DMS79 (cell line): ENCODE results near the gene RPF1.
"Not testable (repeated sequence)": the region's sequence is repeated elsewhere in the genome, so short reads cannot be mapped to it uniquely, and the experiment has no call there.

Experiments
- DNase-seq: peaks from one replicate; lab custom pipeline; 2025; lab: John Stamatoyannopoulos, UW

Gene RPF1

GRCh38 chr1:84493747-84494146, 14.7 kb downstream of the RPF1 start:
- DNase-seq = no peak

GRCh38 chr1:84496498-84496897, 17.4 kb downstream of the RPF1 start:
- no peak for DNase-seq

DNA sequence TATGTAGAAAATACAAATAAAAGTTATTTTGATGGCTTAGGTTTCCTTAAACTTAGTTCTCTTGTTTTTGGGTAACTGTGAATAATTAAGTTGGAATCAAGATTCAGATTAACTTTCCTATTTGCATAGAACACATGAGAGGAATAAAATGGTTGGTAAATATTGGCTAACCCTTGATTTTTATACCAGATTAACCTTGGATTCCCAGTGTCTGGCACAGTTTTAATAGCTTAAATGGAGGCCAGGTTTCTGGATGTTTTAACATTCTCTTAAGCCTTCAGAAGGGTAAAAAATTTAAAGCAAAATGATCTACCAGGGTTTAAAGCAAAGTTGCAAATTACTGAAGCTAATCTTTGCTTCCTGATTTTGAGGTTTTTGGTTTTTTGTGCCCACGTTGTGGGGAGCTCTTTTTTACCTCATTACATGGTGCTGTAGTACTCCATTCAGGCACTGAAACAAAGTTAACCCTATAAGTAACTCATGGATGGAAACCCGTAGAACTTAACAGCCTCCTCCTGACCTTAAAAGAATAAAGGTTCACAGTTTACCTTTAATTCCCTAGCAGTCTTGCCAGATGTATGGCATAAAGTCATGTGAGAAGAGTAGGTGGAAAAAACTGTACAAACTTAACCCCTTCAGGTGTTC, 18.7 kb downstream of the RPF1 start:
- DNase-seq = no peak

DNA sequence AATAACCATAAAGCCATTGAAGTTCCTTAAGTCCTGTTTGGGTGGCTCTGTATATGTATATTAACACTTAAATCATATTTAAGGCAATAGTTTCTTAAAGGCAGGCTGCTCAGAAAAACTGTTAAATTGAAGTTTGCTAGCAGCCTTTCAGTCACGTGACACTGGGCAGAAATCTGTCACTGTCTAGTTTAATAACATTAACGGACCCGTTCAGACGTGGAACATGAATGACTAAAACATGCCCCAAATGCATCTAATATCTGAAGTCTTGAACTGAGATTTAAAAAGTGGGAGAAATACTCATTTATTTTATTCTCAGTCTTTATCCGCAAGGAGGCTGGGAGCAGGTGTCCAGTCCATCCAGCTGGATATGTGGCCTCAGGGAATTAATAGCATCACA, 23.9 kb downstream of the RPF1 start:
- no peak for DNase-seq

GRCh38 chr1:84504580-84505492, 25.8 kb downstream of the RPF1 start:
- DNase-seq = no peak

GRCh38 chr1:84505493-84506001, 26.5 kb downstream of the RPF1 start:
- peak; percentile 35 for DNase-seq

GRCh38 chr1:84506002-84506728, 27.1 kb downstream of the RPF1 start, which contains the start of the genes GNG5 and SPATA1:
TSS of gene GNG5 (minus strand) at chr1:84506581. CDS start at chr1:84506091, 490 bp downstream.
TSS of gene SPATA1 (plus strand) at chr1:84506386. CDS start at chr1:84516360, 9,974 bp downstream.
- DNase-seq = peak; percentile 85

- DNase-seq = no peak
These were observed 27.8 kb downstream of the RPF1 start for GRCh38 chr1:84506729-84507453.

DNA sequence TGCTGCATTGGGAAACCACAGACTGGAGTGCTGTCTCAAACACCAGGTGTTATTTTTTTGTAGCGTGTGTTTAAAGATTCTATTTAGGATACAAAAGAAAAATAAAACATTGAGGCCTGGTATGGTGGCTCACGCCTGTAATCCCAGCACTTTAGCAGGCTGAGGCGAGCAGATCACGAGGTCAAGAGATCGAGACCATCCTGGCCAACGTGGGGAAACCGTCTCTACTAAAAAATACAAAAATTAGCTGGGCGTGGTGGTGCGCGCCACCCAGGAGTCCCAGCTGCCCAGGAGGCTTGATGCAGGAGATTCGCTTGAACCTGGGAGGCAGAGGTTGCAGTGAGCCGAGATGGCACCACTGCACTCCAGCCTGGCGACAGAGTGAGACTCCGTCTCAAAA, 28.8 kb downstream of the RPF1 start:
- not testable (repeated sequence) for DNase-seq

GRCh38 chr1:84508510-84508909, 29.4 kb downstream of the RPF1 start:
- DNase-seq = no peak

- DNase-seq = no peak
These were observed 30.0 kb downstream of the RPF1 start for GRCh38 chr1:84509029-84509428.

GRCh38 chr1:84510165-84510564, 31.1 kb downstream of the RPF1 start:
- DNase-seq = no peak

- DNase-seq = no peak
These were observed 31.6 kb downstream of the RPF1 start for GRCh38 chr1:84510668-84511067.

GRCh38 chr1:84524590-84524989, 45.5 kb downstream of the RPF1 start:
- no peak for DNase-seq

GRCh38 chr1:84525779-84526178, 46.7 kb downstream of the RPF1 start:
- no peak for DNase-seq

DNA sequence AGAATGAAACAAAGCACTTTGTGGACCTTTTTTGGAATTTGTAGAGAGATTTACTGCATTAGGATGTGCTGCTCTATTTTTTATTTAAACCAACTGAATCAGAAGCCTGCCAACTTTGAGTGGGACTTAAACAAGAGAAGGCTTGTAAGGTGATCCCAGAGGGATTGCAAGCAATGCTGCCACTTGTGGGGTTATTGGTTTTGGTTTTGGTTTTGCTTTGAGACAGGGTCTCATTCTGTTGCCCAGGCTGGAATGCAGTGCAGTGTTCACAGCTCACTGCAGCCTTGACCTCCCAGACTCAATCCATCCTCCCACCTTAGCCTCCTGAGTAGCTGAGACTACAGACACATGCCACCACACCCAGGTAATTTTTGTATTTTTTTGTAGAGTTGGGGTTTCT, 59.5 kb downstream of the RPF1 start:
- peak; percentile 39 for DNase-seq

- no peak for DNase-seq
These were observed 60.9 kb downstream of the RPF1 start for GRCh38 chr1:84539972-84540371.

DNA sequence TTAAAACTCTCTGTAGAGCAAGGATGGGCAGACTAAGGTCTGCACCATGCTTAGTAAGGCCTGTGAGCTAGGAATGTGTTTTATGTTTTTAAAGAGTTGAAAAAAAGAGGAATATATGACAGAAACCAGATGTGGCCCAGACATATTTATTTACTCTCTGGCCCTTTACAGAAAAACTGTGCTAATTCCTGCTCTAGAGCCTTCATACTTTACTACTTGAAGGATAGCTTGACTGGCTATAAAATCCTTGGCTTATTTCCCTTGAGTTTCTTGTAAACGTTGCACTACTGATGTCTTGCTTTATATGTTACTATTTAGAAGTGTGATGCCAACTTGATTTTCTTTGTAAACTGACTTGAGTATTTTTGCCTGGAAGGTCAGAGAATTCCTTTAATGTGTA, 61.7 kb downstream of the RPF1 start:
- no peak for DNase-seq

- no peak for DNase-seq
These were observed 62.6 kb downstream of the RPF1 start for GRCh38 chr1:84541679-84542078.
